Ovary (tissue), 3 donors: Measurements from ENCODE around the gene B4GALNT4.

Source experiments
- EP300 ChIP-seq: sonication (generic); formaldehyde crosslinking; IDR thresholded peaks from one replicate; pipeline ENCODE4 v1.6.1; 2017; ENCODE audit warnings: antibody characterized with exemption
- POLR2A ChIP-seq: fragments of 450-650 bp; IDR thresholded peaks from one replicate; pipeline ENCODE4 v1.6.1; 2017; ENCODE audit warnings: antibody characterized with exemption, mild to moderate bottlenecking, moderate library complexity
- TF ChIP-seq, protein P1 (sequence below), 3 donors: fragments of 450-650 bp in 2 of 3; fragments of 200-600 bp in 1 of 3; IDR thresholded peaks; one replicate each; pipeline versions ENCODE4 v1.5.1 to v1.8.0; 2016 to 2022; ENCODE audit warnings: antibody characterized with exemption in 3 of 3, mild to moderate bottlenecking in 1 of 3
- donor health status: DM: no; HTN: no; CAD: no.

DNA sequence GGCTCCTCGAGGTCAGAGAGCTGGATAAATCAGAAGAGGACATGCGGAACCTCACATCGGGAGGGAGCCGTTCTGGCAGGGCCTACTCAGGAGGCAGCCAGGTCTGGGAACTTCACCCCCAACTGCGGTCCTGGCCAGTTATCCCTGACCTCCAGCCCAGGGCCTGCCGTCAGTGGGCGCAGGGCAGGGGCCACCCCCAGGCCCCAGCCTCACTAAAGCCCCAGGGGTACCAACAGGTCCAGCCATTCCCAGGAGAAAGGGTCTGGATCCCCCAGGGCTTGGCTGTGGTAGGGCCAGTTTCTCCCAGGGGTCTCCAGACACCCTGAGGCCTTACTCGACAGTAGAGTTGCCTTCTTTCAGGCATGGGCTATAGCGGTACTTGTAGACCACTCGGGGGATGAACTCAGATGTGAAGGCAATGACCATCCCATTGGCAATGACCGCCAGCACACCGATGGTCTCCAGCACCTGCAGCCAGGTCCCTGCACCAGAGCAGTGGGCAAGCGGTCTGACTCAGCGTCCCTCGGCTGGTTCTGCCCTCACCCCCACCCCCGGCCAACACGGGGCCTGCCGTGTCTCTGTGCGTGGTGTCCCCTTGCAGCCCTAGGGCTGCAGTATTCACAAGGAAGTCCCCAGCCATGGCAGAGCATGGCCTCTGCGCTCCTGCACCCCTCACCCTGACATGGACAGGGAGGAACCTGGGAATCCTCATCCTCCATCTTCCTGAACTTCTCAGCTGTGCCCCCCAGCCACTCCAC, 50.1 kb downstream of the B4GALNT4 start:
- TF ChIP-seq, protein P1, sequence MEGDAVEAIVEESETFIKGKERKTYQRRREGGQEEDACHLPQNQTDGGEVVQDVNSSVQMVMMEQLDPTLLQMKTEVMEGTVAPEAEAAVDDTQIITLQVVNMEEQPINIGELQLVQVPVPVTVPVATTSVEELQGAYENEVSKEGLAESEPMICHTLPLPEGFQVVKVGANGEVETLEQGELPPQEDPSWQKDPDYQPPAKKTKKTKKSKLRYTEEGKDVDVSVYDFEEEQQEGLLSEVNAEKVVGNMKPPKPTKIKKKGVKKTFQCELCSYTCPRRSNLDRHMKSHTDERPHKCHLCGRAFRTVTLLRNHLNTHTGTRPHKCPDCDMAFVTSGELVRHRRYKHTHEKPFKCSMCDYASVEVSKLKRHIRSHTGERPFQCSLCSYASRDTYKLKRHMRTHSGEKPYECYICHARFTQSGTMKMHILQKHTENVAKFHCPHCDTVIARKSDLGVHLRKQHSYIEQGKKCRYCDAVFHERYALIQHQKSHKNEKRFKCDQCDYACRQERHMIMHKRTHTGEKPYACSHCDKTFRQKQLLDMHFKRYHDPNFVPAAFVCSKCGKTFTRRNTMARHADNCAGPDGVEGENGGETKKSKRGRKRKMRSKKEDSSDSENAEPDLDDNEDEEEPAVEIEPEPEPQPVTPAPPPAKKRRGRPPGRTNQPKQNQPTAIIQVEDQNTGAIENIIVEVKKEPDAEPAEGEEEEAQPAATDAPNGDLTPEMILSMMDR (IDR thresholded peaks at IDR 0.05), result no peak
- no peak for TF ChIP-seq POLR2A
- no peak for TF ChIP-seq EP300
